Astrocyte (in vitro differentiated cells and primary cell): ENCODE measurements around the gene METAP1D. TPM values are rescaled to one million over a fixed set of nuclear protein-coding genes. Genes with fewer than 3 reads are reported as not detected.

ENCODE experiments used
- DNase-seq: peaks from one replicate; pipeline ENCODE4 v3.0.0-alpha.2; 2010; ENCODE audit warnings: low read depth
- FAIRE-seq: peaks from 2 replicates; lab custom pipeline; 2011; peaks lifted over from hg19 to GRCh38; lab: Jason Lieb, UNC
- H2AFZ ChIP-seq: 2 replicates; pipeline ENCODE4 v1.6.0; 2012; ENCODE audit warnings: low read depth, low read length, inconsistent platforms
- H3K27ac ChIP-seq: 2 replicates; pipeline ENCODE4 v1.5.1; 2011; ENCODE audit warnings: low read depth, low read length, inconsistent platforms
- H3K27me3 ChIP-seq: 2 replicates; pipeline ENCODE4 v1.6.0; 2011; ENCODE audit warnings: low read length, inconsistent platforms; ENCODE audit not compliant: insufficient read depth
- H3K36me3 ChIP-seq: 2 replicates; pipeline ENCODE4 v1.5.1; 2011; ENCODE audit warnings: low read length, inconsistent platforms; ENCODE audit not compliant: insufficient read depth
- H3K4me1 ChIP-seq: 2 replicates; pipeline ENCODE4 v1.5.1; 2011; ENCODE audit warnings: low read length, inconsistent platforms; ENCODE audit not compliant: insufficient read depth
- H3K4me2 ChIP-seq: 2 replicates; pipeline ENCODE4 v1.6.0; 2012; ENCODE audit warnings: low read length, inconsistent platforms
- H3K4me3 ChIP-seq: 2 replicates; pipeline ENCODE4 v1.5.1; 2011; ENCODE audit warnings: low read depth, mild to moderate bottlenecking, low read length, inconsistent platforms; ENCODE audit not compliant: insufficient read depth
- H3K79me2 ChIP-seq: 2 replicates; pipeline ENCODE4 v1.6.0; 2012; ENCODE audit warnings: mild to moderate bottlenecking, low read length, inconsistent platforms; ENCODE audit not compliant: insufficient read depth
- H3K9ac ChIP-seq: 2 replicates; pipeline ENCODE4 v1.6.0; 2012; ENCODE audit warnings: mild to moderate bottlenecking, low read length, inconsistent platforms
- H3K9me3 ChIP-seq: 2 replicates; pipeline ENCODE4 v1.5.1; 2012; ENCODE audit warnings: low read depth, mild to moderate bottlenecking, low read length, inconsistent platforms; ENCODE audit not compliant: insufficient read depth
- H4K20me1 ChIP-seq: 2 replicates; pipeline ENCODE4 v1.6.0; 2012; ENCODE audit warnings: low read length, inconsistent platforms; ENCODE audit not compliant: insufficient read depth
- H3K27ac Mint-ChIP-seq: one replicate; pipeline ENCODE4 v1.8.0; 2021; ENCODE audit warnings: mild to moderate bottlenecking, mixed read lengths; ENCODE audit not compliant: unreplicated experiment
- H3K27me3 Mint-ChIP-seq: one replicate; pipeline ENCODE4 v1.8.0; 2021; ENCODE audit warnings: low read depth, mixed read lengths; ENCODE audit not compliant: unreplicated experiment
- H3K36me3 Mint-ChIP-seq: one replicate; pipeline ENCODE4 v1.8.0; 2021; ENCODE audit warnings: low read depth, mixed read lengths; ENCODE audit not compliant: unreplicated experiment
- H3K4me1 Mint-ChIP-seq: one replicate; pipeline ENCODE4 v1.8.0; 2021; ENCODE audit warnings: low read depth, mixed read lengths; ENCODE audit not compliant: unreplicated experiment
- H3K4me3 Mint-ChIP-seq: one replicate; pipeline ENCODE4 v1.8.0; 2021; ENCODE audit warnings: mild to moderate bottlenecking, moderate library complexity, mixed read lengths; ENCODE audit not compliant: unreplicated experiment
- H3K9me3 Mint-ChIP-seq: one replicate; pipeline ENCODE4 v1.8.0; 2021; ENCODE audit warnings: mild to moderate bottlenecking, mixed read lengths; ENCODE audit not compliant: unreplicated experiment
- CTCF ChIP-seq: IDR thresholded peaks from 2 replicates; pipeline ENCODE4 v1.5.1; 2011; ENCODE audit warnings: low read depth, mild to moderate bottlenecking, inconsistent platforms, low read length, moderate library complexity; ENCODE audit not compliant: insufficient read depth
- EZH2 ChIP-seq: IDR thresholded peaks from 2 replicates; pipeline ENCODE4 v1.6.1; 2012; ENCODE audit warnings: mild to moderate bottlenecking, low read length, inconsistent platforms; ENCODE audit not compliant: insufficient read depth
- total RNA-seq: library from RNA; stranded (reverse); gene quantifications from 2 replicates; pipeline ENCODE4 v1.2.1, GENCODE V29; 2021

Gene METAP1D
- total RNA-seq, 1 donor from 2014 or later: 6.5 TPM

GRCh38 chr2:172086241-172087206, 86.8 kb downstream of the METAP1D start:
- H3K27me3 Mint-ChIP-seq: peaks cover 83% of the 10 kb centered on the region
- peaks cover 5% of the 10 kb centered on the region for H3K4me1 Mint-ChIP-seq
- peak overlapping the region; percentile 89 for H3K27ac Mint-ChIP-seq
- H3K4me2 ChIP-seq: peak overlapping the region; percentile 91
- H3K36me3 ChIP-seq: no peaks in the 10 kb centered on the region
- peaks cover 28% of the 10 kb centered on the region for H3K9me3 Mint-ChIP-seq
- H3K9me3 ChIP-seq: peaks cover 6% of the 10 kb centered on the region
- no peaks in the 10 kb centered on the region for H3K79me2 ChIP-seq
- DNase-seq (no peak), FAIRE-seq (no peak)
- TF ChIP-seq CTCF (no peak), EZH2 (peak; percentile 87)
- H4K20me1 ChIP-seq: peaks cover 36% of the 10 kb centered on the region
- H3K4me3 ChIP-seq: no peak overlapping the region
- peaks cover 6% of the 10 kb centered on the region for H3K4me1 ChIP-seq
- H3K4me3 Mint-ChIP-seq: peak overlapping the region; percentile 45
- H2AFZ ChIP-seq: no peak overlapping the region
- H3K36me3 Mint-ChIP-seq: peaks cover 6% of the 10 kb centered on the region
- H3K27me3 ChIP-seq: peaks cover 94% of the 10 kb centered on the region
- H3K27ac ChIP-seq: no peak overlapping the region
- H3K9ac ChIP-seq: no peak overlapping the region

- Mint-ChIP-seq H3K27ac (peak overlapping the region; percentile 89), H3K9me3 (peaks cover 24% of the 10 kb centered on the region), H3K4me3 (peak overlapping the region; percentile 20), H3K36me3 (peaks cover 2% of the 10 kb centered on the region), H3K4me1 (peaks cover 5% of the 10 kb centered on the region), H3K27me3 (peaks cover 83% of the 10 kb centered on the region)
- Histone ChIP-seq H3K27me3 (peaks cover 94% of the 10 kb centered on the region), H4K20me1 (peaks cover 36% of the 10 kb centered on the region), H3K9ac (no peak overlapping the region), H3K79me2 (no peaks in the 10 kb centered on the region), H3K4me2 (peak overlapping the region; percentile 91), H3K9me3 (peaks cover 6% of the 10 kb centered on the region), H3K27ac (no peak overlapping the region), H3K4me3 (no peak overlapping the region), H3K4me1 (peaks cover 6% of the 10 kb centered on the region), H2AFZ (no peak overlapping the region), H3K36me3 (no peaks in the 10 kb centered on the region)
- DNase-seq: no peak
- FAIRE-seq: no peak
- peak; percentile 65 for TF ChIP-seq EZH2
- TF ChIP-seq CTCF: no peak
Measured at GRCh38 chr2:172087207-172087779, 87.5 kb downstream of the METAP1D start.
